Gastrocnemius medialis (tissue), 4 donors: ENCODE measurements around the gene VRK3.

Experiments
- POLR2A ChIP-seq, 2 donors: fragments of 450-650 bp; IDR thresholded peaks; one replicate each; pipeline ENCODE4 v1.6.1; 2017; ENCODE audit warnings: antibody characterized with exemption in 2 of 2, mild to moderate bottlenecking in 2 of 2, moderate library complexity in 2 of 2
- TF ChIP-seq, protein P1 (sequence below), 5 experiments: fragments of 450-650 bp in 3 of 5; fragments of 200-600 bp in 2 of 5; sonication (generic) in 2 of 5; IDR thresholded peaks in 4 of 5; conservative IDR thresholded peaks in 1 of 5; 1 replicate in 4 of 5; 2 replicates in 1 of 5; pipeline ENCODE4 v1.5.1; 2016 to 2019; ENCODE audit warnings: antibody characterized with exemption in 5 of 5, mild to moderate bottlenecking in 3 of 5, moderate library complexity in 3 of 5

DNA sequence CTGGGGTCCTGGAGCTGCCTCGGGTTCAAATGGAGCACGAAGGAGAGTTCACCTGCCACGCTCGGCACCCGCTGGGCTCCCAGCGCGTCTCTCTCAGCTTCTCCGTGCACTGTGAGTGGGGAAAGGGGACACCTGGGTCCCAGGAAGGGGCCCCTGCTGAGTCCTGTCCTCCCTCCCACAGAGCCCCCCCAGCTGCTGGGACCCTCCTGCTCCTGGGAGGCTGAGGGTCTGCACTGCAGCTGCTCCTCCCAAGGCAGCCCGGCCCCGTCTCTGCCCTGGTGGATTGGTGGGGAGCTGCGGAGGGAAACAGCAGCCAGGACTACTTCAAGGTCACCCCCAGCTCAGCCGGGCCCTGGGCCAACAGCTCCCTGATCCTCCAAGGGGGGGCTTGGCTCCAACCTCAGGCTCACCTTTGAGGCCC is 53.2 kb downstream of the VRK3 start:
- TF ChIP-seq, protein P1, sequence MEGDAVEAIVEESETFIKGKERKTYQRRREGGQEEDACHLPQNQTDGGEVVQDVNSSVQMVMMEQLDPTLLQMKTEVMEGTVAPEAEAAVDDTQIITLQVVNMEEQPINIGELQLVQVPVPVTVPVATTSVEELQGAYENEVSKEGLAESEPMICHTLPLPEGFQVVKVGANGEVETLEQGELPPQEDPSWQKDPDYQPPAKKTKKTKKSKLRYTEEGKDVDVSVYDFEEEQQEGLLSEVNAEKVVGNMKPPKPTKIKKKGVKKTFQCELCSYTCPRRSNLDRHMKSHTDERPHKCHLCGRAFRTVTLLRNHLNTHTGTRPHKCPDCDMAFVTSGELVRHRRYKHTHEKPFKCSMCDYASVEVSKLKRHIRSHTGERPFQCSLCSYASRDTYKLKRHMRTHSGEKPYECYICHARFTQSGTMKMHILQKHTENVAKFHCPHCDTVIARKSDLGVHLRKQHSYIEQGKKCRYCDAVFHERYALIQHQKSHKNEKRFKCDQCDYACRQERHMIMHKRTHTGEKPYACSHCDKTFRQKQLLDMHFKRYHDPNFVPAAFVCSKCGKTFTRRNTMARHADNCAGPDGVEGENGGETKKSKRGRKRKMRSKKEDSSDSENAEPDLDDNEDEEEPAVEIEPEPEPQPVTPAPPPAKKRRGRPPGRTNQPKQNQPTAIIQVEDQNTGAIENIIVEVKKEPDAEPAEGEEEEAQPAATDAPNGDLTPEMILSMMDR (IDR thresholded peaks at IDR 0.05 in 4 of 5, conservative IDR thresholded peaks at IDR 0.05 in 1 of 5), result no peak
- no peak for TF ChIP-seq POLR2A (IDR thresholded peaks at IDR 0.05)
